K562 (cell line): ENCODE measurements around the gene AAMDC. TPM values are rescaled to one million over a fixed set of nuclear protein-coding genes. Genes with fewer than 3 reads are reported as not detected.

ENCODE experiments used
- BCL6 ChIP-seq: fragments of 250-450 bp; sonication (Bioruptor Pico); IDR thresholded peaks from 2 replicates; pipeline ENCODE4 v1.4.0; 2020
- BCOR ChIP-seq: fragments of 450-650 bp; IDR thresholded peaks from 2 replicates; pipeline ENCODE4 v1.6.1; 2016
- CEBPZ ChIP-seq: fragments of 150-350 bp; IDR thresholded peaks from 2 replicates; pipeline ENCODE4 v1.6.1; 2014; ENCODE audit warnings: low read depth, mild to moderate bottlenecking, low read length, borderline replicate concordance
- DPF2 ChIP-seq: fragments of 450-650 bp; IDR thresholded peaks from 2 replicates; pipeline ENCODE4 v1.6.1; 2016
- FOXM1 ChIP-seq, 2 experiments: fragments of 450-650 bp in 1 of 2; sonication (generic) in 1 of 2; formaldehyde crosslinking in 1 of 2; IDR thresholded peaks; 2 replicates each; pipeline versions ENCODE4 v1.6.1 to v1.9.0; 2017 to 2022; ENCODE audit warnings: low read depth in 2 of 2, mild to moderate bottlenecking in 2 of 2, missing genetic modification reagents in 1 of 2, moderate library complexity in 1 of 2
- MAFK ChIP-seq: IDR thresholded peaks from 2 replicates; pipeline ENCODE4 v1.6.1; 2011; ENCODE audit warnings: low read length, improper control_type of control experiment
- NFYB ChIP-seq: IDR thresholded peaks from 2 replicates; pipeline ENCODE4 v1.6.1; 2011; ENCODE audit warnings: mild to moderate bottlenecking, moderate library complexity; ENCODE audit not compliant: insufficient read length; ENCODE audit errors: extremely low read depth
- POLR2AphosphoS2 ChIP-seq: IDR thresholded peaks from 2 replicates; pipeline ENCODE4 v1.6.1; 2012; ENCODE audit warnings: low read length, improper control_type of control experiment
- RBM25 ChIP-seq: fragments of 200-400 bp; formaldehyde crosslinking; IDR thresholded peaks from 2 replicates; pipeline ENCODE4 v1.6.1; 2018; ENCODE audit warnings: low read length, low read depth, moderate library complexity; ENCODE audit not compliant: severe bottlenecking
- RNF2 ChIP-seq: sonication (generic); IDR thresholded peaks from 2 replicates; pipeline ENCODE4 v1.6.1; 2016
- TAF1 ChIP-seq: IDR thresholded peaks from 2 replicates; pipeline ENCODE4 v1.6.1; 2011; ENCODE audit warnings: mild to moderate bottlenecking, low read length, moderate library complexity; ENCODE audit not compliant: insufficient read depth, control insufficient read depth, severe bottlenecking; ENCODE audit errors: extremely low read depth
- TOE1 ChIP-seq, 2 experiments: fragments of 450-650 bp in 1 of 2; sonication (generic) in 1 of 2; formaldehyde crosslinking in 1 of 2; IDR thresholded peaks; 2 replicates each; pipeline versions ENCODE4 v1.7.1 to v1.8.0; 2016 to 2022; ENCODE audit warnings: borderline replicate concordance in 2 of 2, mild to moderate bottlenecking in 2 of 2, antibody characterized with exemption in 1 of 2, inconsistent platforms in 1 of 2, low read depth in 1 of 2, missing genetic modification reagents in 1 of 2, moderate library complexity in 1 of 2
- ZNF324 ChIP-seq: fragments of 250-450 bp; sonication (Bioruptor Pico); IDR thresholded peaks from 2 replicates; pipeline ENCODE4 v1.4.0; 2020; ENCODE audit warnings: mild to moderate bottlenecking
- ZNF511 ChIP-seq: sonication (generic); formaldehyde crosslinking; IDR thresholded peaks from 2 replicates; pipeline ENCODE4 v1.8.0; 2022; ENCODE audit warnings: mild to moderate bottlenecking, missing genetic modification reagents
- polyA plus RNA-seq, 8 experiments: library from polyadenylated mRNA; depleted of rRNA in 4 of 8; stranded (reverse) in 5 of 8; unstranded in 3 of 8; fragments of >200 nt; fragmentation: Nextera tagmentation in 2 of 8; fragmentation: Illumina TruSeq in 1 of 8; extraction: Ambion mirVana in 2 of 8; extraction: Trizol in 1 of 8; gene quantifications; 2 replicates each; pipeline versions ENCODE4 v1.2.1 to v1.2.3, GENCODE V29; 2011 to 2014; ENCODE audit warnings: inconsistent platforms in 1 of 8, missing spikeins in 1 of 8
- total RNA-seq, 7 experiments: library from RNA; depleted of rRNA in 6 of 7; stranded (reverse); fragments of >200 nt in 6 of 7; fragmentation: Illumina TruSeq in 2 of 7; extraction: Trizol in 2 of 7; gene quantifications; 2 replicates each; pipeline versions ENCODE4 v1.2.1 to v1.2.3, GENCODE V29; 2011 to 2021; ENCODE audit warnings: low replicate concordance in 1 of 7
- TF ChIP-seq, protein P1 (sequence below), 2 experiments: fragments of 450-650 bp; IDR thresholded peaks; 2 replicates each; pipeline ENCODE4 v1.6.1; 2018; ENCODE audit warnings: mild to moderate bottlenecking in 2 of 2, low read depth in 1 of 2; ENCODE audit not compliant: partially characterized antibody in 2 of 2
- TF ChIP-seq, protein P2 (sequence below): fragments of 450-650 bp; IDR thresholded peaks from 2 replicates; pipeline ENCODE4 v1.6.1; 2017; ENCODE audit warnings: antibody characterized with exemption

Gene AAMDC
- total and polyA plus RNA-seq, 9 of the 15 experiments (the other 6 are each of a cell fraction or from before 2014, with no cell fraction given): 10.4 to 40.6 (median 15.6) TPM

DNA sequence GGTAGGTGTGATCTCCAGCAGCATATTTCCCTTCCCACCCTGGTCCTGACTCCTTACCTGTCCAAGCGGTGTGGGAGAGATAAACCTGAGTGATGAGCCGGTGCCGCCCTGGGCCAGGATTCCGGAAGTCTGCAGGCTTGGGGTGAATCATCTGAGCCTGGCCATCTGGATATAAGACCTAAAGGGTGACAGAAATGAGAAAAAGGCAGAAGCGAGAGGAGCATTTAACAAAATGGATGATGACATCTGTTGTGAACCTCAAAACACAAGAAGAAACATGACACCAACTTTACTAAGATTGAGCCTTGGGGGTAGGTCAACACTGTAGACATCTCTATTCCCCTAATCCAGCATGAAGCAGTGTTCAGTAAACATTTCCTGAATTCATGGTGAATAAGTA is 62.8 kb downstream of the AAMDC start (continued):
- TF ChIP-seq RBM25: no peak
- TF ChIP-seq TAF1: no peak
- TF ChIP-seq POLR2AphosphoS2: no peak
- TF ChIP-seq, protein P1, sequence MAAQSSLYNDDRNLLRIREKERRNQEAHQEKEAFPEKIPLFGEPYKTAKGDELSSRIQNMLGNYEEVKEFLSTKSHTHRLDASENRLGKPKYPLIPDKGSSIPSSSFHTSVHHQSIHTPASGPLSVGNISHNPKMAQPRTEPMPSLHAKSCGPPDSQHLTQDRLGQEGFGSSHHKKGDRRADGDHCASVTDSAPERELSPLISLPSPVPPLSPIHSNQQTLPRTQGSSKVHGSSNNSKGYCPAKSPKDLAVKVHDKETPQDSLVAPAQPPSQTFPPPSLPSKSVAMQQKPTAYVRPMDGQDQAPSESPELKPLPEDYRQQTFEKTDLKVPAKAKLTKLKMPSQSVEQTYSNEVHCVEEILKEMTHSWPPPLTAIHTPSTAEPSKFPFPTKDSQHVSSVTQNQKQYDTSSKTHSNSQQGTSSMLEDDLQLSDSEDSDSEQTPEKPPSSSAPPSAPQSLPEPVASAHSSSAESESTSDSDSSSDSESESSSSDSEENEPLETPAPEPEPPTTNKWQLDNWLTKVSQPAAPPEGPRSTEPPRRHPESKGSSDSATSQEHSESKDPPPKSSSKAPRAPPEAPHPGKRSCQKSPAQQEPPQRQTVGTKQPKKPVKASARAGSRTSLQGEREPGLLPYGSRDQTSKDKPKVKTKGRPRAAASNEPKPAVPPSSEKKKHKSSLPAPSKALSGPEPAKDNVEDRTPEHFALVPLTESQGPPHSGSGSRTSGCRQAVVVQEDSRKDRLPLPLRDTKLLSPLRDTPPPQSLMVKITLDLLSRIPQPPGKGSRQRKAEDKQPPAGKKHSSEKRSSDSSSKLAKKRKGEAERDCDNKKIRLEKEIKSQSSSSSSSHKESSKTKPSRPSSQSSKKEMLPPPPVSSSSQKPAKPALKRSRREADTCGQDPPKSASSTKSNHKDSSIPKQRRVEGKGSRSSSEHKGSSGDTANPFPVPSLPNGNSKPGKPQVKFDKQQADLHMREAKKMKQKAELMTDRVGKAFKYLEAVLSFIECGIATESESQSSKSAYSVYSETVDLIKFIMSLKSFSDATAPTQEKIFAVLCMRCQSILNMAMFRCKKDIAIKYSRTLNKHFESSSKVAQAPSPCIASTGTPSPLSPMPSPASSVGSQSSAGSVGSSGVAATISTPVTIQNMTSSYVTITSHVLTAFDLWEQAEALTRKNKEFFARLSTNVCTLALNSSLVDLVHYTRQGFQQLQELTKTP (IDR thresholded peaks at IDR 0.05; ENCODE audit: low read depth in 1 of 2, partially characterized antibody in 2 of 2): no peak
- TF ChIP-seq FOXM1 (IDR thresholded peaks at IDR 0.05; ENCODE audit: low read depth): no peak
- TF ChIP-seq FOXM1 (CRISPR knock-in tag; IDR thresholded peaks at IDR 0.05; ENCODE audit: low read depth): no peak
- TF ChIP-seq CEBPZ: no peak
- no peak for TF ChIP-seq ZNF511
- TF ChIP-seq TOE1 (IDR thresholded peaks at IDR 0.05; ENCODE audit: borderline replicate concordance): no peak
- no peak for TF ChIP-seq TOE1 (CRISPR knock-in tag; IDR thresholded peaks at IDR 0.05; ENCODE audit: borderline replicate concordance, low read depth)
- TF ChIP-seq MAFK: no peak
- TF ChIP-seq RNF2: no peak
- TF ChIP-seq, protein P2, sequence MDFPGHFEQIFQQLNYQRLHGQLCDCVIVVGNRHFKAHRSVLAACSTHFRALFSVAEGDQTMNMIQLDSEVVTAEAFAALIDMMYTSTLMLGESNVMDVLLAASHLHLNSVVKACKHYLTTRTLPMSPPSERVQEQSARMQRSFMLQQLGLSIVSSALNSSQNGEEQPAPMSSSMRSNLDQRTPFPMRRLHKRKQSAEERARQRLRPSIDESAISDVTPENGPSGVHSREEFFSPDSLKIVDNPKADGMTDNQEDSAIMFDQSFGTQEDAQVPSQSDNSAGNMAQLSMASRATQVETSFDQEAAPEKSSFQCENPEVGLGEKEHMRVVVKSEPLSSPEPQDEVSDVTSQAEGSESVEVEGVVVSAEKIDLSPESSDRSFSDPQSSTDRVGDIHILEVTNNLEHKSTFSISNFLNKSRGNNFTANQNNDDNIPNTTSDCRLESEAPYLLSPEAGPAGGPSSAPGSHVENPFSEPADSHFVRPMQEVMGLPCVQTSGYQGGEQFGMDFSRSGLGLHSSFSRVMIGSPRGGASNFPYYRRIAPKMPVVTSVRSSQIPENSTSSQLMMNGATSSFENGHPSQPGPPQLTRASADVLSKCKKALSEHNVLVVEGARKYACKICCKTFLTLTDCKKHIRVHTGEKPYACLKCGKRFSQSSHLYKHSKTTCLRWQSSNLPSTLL: no peak
- TF ChIP-seq ZNF324 (CRISPR knock-in tag): no peak
- no peak for TF ChIP-seq BCOR
- TF ChIP-seq BCL6 (CRISPR knock-in tag): no peak
- 0 out of 2 replicates have a peak, but pooled peaks have one; percentile 2 for TF ChIP-seq DPF2
- TF ChIP-seq NFYB: no peak
